Neutrophil (primary cell): ENCODE results near the gene ARHGAP12.

ENCODE experiments used
- H3K27ac ChIP-seq: fragments of 200-600 bp; sonication (generic); 2 replicates; pipeline ENCODE4 v1.5.1; 2016; ENCODE audit warnings: mild to moderate bottlenecking, moderate library complexity
- H3K27me3 ChIP-seq: fragments of 200-600 bp; sonication (generic); 2 replicates; pipeline ENCODE4 v1.6.0; 2016; ENCODE audit warnings: mild to moderate bottlenecking
- H3K36me3 ChIP-seq: fragments of 200-600 bp; sonication (generic); 2 replicates; pipeline ENCODE4 v1.5.1; 2017
- H3K4me1 ChIP-seq, 2 experiments: fragments of 200-600 bp in 1 of 2; sonication (generic) in 1 of 2; 1 replicate in 1 of 2; 2 replicates in 1 of 2; pipeline versions ENCODE4 v1.5.1 to v1.6.1; 2013 to 2016; ENCODE audit warnings: low read depth in 1 of 2, low read length in 1 of 2, mild to moderate bottlenecking in 1 of 2, moderate library complexity in 1 of 2; ENCODE audit not compliant: control insufficient read depth in 1 of 2, insufficient read depth in 1 of 2
- H3K4me3 ChIP-seq, 2 experiments: fragments of 200-600 bp in 1 of 2; sonication (generic) in 1 of 2; 1 replicate in 1 of 2; 2 replicates in 1 of 2; pipeline ENCODE4 v1.5.1; 2013 to 2016; ENCODE audit warnings: low read depth in 1 of 2, low read length in 1 of 2, mild to moderate bottlenecking in 1 of 2, moderate library complexity in 1 of 2
- H3K9me3 ChIP-seq: fragments of 200-600 bp; sonication (generic); 2 replicates; pipeline ENCODE4 v1.5.1; 2016
- CTCF ChIP-seq: fragments of 200-600 bp; sonication (generic); IDR thresholded peaks from 2 replicates; pipeline ENCODE4 v1.5.1; 2016; ENCODE audit warnings: antibody characterized with exemption

The ARHGAP12 gene

GRCh38 chr10:31768467-31768866 lies 160.2 kb downstream of the ARHGAP12 start:
- no peak for TF ChIP-seq CTCF
- H3K27me3 ChIP-seq, result no peaks in the 10 kb centered on the region
- no peak overlapping the region for H3K27ac ChIP-seq
- no peaks in the 10 kb centered on the region for H3K9me3 ChIP-seq
- no peak overlapping the region for H3K4me3 ChIP-seq
- no peaks in the 10 kb centered on the region for H3K36me3 ChIP-seq
- H3K4me1 ChIP-seq, result no peaks in the 10 kb centered on the region

DNA sequence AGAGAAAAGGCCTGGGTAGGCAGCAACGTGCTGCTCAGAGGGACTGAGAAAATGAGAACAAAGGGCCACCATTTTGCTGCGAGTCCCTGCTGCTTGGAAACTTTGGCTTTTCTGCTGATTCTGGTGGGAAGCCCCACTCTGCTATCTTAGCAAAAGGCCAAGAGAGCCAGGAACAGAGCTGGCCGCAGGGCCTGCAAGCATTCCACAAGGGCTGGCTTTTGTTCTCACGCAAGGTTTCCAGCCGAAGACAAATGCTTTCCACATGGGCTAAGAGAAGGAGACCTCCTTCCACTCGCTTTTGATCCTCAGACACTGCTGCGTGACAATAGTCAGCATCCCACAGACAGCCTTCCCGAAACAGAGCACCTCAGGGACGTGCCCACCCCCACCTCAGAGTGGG lies 163.1 kb downstream of the ARHGAP12 start:
- Histone ChIP-seq H3K27ac (no peak overlapping the region), H3K9me3 (no peaks in the 10 kb centered on the region)

GRCh38 chr10:31762316-31762715 lies 166.3 kb downstream of the ARHGAP12 start:
- H3K27ac ChIP-seq, result no peak overlapping the region
- no peaks in the 10 kb centered on the region for H3K9me3 ChIP-seq
- H3K27me3 ChIP-seq, result peaks cover 9% of the 10 kb centered on the region
- H3K4me1 ChIP-seq, result peaks cover 12 to 19% of the 10 kb centered on the region in 2 experiments
- H3K4me3 ChIP-seq, result no peak overlapping the region
- H3K36me3 ChIP-seq, result no peaks in the 10 kb centered on the region
- TF ChIP-seq CTCF, result no peak

More for the DNA sequence above, 163.1 kb downstream of the ARHGAP12 start:
- no peaks in the 10 kb centered on the region for H3K27me3 ChIP-seq
- H3K4me1 ChIP-seq, result peaks cover 5% of the 10 kb centered on the region in 2 experiments
- H3K4me3 ChIP-seq, result no peak overlapping the region
- no peak for TF ChIP-seq CTCF
- H3K36me3 ChIP-seq, result no peaks in the 10 kb centered on the region

GRCh38 chr10:31761156-31761555 lies 167.5 kb downstream of the ARHGAP12 start:
- Histone ChIP-seq H3K27ac (no peak overlapping the region), H3K27me3 (peaks cover 9% of the 10 kb centered on the region), H3K4me1 (peaks cover 12 to 19% of the 10 kb centered on the region in 2 experiments), H3K36me3 (no peaks in the 10 kb centered on the region), H3K4me3 (no peak overlapping the region), H3K9me3 (no peaks in the 10 kb centered on the region)
- no peak for TF ChIP-seq CTCF

GRCh38 chr10:31760674-31761081 lies 168.0 kb downstream of the ARHGAP12 start:
- Histone ChIP-seq H3K9me3 (no peaks in the 10 kb centered on the region), H3K36me3 (no peaks in the 10 kb centered on the region), H3K27ac (peak overlapping the region; percentile 76), H3K4me1 (peaks cover 12 to 19% of the 10 kb centered on the region in 2 experiments), H3K27me3 (peaks cover 9% of the 10 kb centered on the region), H3K4me3 (peak overlapping the region; percentile 78 to 91)
- TF ChIP-seq CTCF, result no peak
